HEK293T (cell line): ENCODE data around the gene ATP2C1.

Source experiments
- CTCF ChIA-PET: fragments of 350-600 bp; formaldehyde crosslinking; extraction: SDS; loops from one replicate; lab custom pipeline; 2021; ENCODE audit warnings: antibody characterized with exemption, inconsistent platforms; lab: Yijun Ruan, JAX
- POLR2A ChIA-PET: fragments of 350-600 bp; formaldehyde crosslinking; extraction: SDS; loops from one replicate; lab custom pipeline; 2020; ENCODE audit warnings: antibody characterized with exemption, inconsistent platforms; lab: Yijun Ruan, JAX
- DNase-seq: peaks from one replicate; pipeline ENCODE4 v3.0.0; 2012; ENCODE audit warnings: mixed read lengths; ENCODE audit errors: extremely low spot score
- ARNT ChIP-seq: fragments of 450-650 bp; IDR thresholded peaks from 2 replicates; pipeline ENCODE4 v1.6.1; 2017; ENCODE audit warnings: mild to moderate bottlenecking
- BHLHE40 ChIP-seq: fragments of 450-650 bp; IDR thresholded peaks from 2 replicates; pipeline ENCODE4 v1.6.1; 2016; ENCODE audit warnings: mild to moderate bottlenecking, moderate library complexity, borderline replicate concordance
- CTBP1 ChIP-seq: fragments of 450-650 bp; IDR thresholded peaks from 2 replicates; pipeline ENCODE4 v1.6.1; 2016; ENCODE audit warnings: borderline replicate concordance
- ELF4 ChIP-seq: fragments of 450-650 bp; IDR thresholded peaks from 2 replicates; pipeline ENCODE4 v1.6.1; 2017; ENCODE audit warnings: antibody characterized with exemption
- FOXA1 ChIP-seq: fragments of 450-650 bp; IDR thresholded peaks from 2 replicates; pipeline ENCODE4 v1.6.1; 2016; ENCODE audit warnings: mild to moderate bottlenecking
- FOXK2 ChIP-seq: fragments of 450-650 bp; IDR thresholded peaks from 2 replicates; pipeline ENCODE4 v1.6.1; 2016; ENCODE audit warnings: mild to moderate bottlenecking
- FOXM1 ChIP-seq: fragments of 450-650 bp; IDR thresholded peaks from 2 replicates; pipeline ENCODE4 v1.6.1; 2017; ENCODE audit warnings: mild to moderate bottlenecking, borderline replicate concordance
- HDGF ChIP-seq: fragments of 450-650 bp; IDR thresholded peaks from 2 replicates; pipeline ENCODE4 v1.6.1; 2017; ENCODE audit warnings: antibody characterized with exemption, borderline replicate concordance
- L3MBTL2 ChIP-seq: fragments of 450-650 bp; conservative IDR thresholded peaks from 2 replicates; pipeline ENCODE4 v1.6.1; 2016; ENCODE audit warnings: mild to moderate bottlenecking
- LEF1 ChIP-seq: fragments of 450-650 bp; IDR thresholded peaks from 2 replicates; pipeline ENCODE4 v1.6.1; 2017; ENCODE audit warnings: mild to moderate bottlenecking, borderline replicate concordance
- NFRKB ChIP-seq: fragments of 450-650 bp; IDR thresholded peaks from 2 replicates; pipeline ENCODE4 v1.6.1; 2016; ENCODE audit warnings: mild to moderate bottlenecking, moderate library complexity
- SP1 ChIP-seq: fragments of 450-650 bp; IDR thresholded peaks from 2 replicates; pipeline ENCODE4 v1.6.1; 2017
- SUZ12 ChIP-seq: fragments of 450-650 bp; IDR thresholded peaks from 2 replicates; pipeline ENCODE4 v1.6.1; 2016; ENCODE audit warnings: mild to moderate bottlenecking
- TARDBP ChIP-seq: fragments of 450-650 bp; IDR thresholded peaks from 2 replicates; pipeline ENCODE4 v1.6.1; 2016
- ZNF384 ChIP-seq: fragments of 450-650 bp; IDR thresholded peaks from 2 replicates; pipeline ENCODE4 v1.6.1; 2016
- TF ChIP-seq, protein P1 (sequence below): fragments of 450-650 bp; IDR thresholded peaks from 2 replicates; pipeline ENCODE4 v1.6.1; 2016

Gene ATP2C1

DNA sequence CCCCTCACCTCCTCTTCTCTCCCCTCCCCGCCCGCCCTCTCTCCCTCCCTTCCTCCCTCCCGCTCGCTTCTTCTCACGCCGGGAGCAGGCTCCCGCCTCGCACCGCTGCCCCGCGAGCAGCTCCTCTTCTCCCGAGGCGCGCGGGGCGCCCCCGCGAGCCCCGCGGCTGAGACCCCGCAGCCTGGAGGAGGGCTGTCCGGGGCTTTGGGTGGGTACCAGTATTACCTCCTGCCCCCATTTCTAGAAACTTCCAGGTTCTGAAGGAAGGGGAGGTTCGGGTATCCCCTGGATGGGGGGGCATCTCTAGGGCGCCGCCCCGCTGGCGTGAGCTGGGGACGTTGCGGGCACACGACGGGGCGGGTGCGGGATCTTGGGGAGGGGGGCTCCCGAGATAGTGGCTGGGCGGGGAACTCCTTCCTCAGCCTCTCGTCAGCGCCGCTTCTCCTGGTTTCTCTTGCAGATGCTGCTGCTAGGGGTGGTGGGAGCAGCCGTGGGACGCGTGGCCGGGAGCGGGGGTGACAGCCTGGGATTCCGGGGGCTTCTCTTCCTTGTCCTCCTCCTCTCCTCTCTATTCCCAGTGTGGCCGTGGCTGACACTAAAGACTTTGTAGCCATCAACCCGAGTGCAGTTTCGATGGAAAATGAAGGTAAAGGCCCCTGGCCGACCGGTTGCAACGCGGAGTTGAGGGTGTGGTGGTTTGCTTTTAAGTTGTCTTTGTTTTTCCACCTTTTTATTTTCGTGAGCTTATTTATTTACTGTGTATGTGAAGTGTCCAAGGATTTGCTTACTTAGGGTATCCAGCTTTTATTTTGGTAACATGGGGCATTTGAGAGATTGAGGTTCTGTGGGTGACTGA, 474 bp downstream of the ATP2C1 start:
- CTCF ChIA-PET: interaction anchor here (0.9 to 1.3 kb wide), 4 partner anchors 22 to 137 kb away, joined by 3 to 14 read pairs (median 5); no protein-coding TSS in a partner anchor
- POLR2A ChIA-PET: interaction anchor here (0.7 to 2.8 kb wide), 26 partner anchors 21 to 487 kb away, joined by 3 to 27 read pairs (median 4); partner anchors contain the start of genes ASTE1, NEK11 and PIK3R4
- TF ChIP-seq L3MBTL2: peak; percentile 86
- no peak for TF ChIP-seq ARNT
- DNase-seq: peak; percentile 29

DNA sequence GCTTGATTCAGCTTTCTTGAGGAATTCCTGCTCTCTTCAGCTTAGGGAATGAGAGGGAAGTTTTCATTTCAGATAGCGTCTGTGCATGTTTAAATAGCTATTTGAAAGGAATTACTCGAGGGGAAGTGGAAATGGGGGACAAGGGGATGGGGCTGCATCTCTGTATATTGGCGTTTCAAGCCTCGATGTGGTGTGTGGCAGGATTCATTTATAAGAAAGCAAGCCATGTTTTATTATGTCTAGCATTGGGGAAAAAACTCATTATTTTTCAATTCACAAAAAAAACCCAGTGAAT, 1.0 kb downstream of the ATP2C1 start:
- no peak for DNase-seq
- ChIA-PET POLR2A (interaction anchor here (0.8 to 2.8 kb wide), 4 partner anchors 119 to 147 kb away, joined by 3 to 27 read pairs (median 16); partner anchors contain the start of gene PIK3R4), CTCF (interaction anchor here (1.0 kb wide), 1 partner anchor 136 kb away, joined by 3 read pairs; no protein-coding TSS in a partner anchor)
- TF ChIP-seq ARNT: no peak

DNA sequence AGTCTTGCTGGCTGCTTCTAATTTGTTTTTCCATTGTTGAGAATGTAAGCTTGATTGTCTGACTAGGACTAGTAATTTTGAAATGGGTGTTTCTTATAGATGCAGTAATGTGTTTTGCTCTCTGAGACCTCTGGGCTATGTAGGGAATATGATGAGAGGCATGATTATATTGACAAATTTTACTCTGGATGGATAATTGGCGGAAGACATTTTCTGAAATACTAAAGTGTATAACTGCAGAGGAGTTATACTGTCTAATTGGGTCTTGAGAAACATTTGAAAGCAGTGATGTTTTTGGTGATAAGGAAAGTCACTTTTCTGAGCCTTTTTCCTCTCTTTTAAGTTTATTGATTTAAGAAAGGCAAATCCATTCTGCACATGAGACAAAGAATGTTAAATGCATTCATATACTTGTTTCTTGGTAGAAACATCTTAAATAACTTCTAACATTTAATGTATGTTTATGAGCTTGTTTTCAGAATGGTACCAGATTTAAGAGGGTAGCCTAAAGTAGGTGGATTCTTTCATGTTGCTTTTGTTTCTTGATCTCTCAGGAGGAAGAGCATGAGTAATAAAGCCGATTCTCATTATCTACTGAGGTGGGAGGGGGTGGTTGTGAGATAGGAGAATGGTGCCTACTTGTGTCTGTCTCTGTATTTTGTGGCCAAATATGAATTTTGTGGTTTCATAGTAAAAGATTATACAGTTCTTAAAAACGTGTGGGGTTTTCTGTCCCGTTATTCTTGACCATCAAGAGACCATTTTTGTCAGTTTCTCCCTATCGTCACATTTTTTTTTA, 2.0 kb downstream of the ATP2C1 start:
- no peak for TF ChIP-seq SP1
- TF ChIP-seq ELF4: no peak
- TF ChIP-seq SUZ12: no peak
- no peak for TF ChIP-seq HDGF
- no peak for TF ChIP-seq ZNF384
- TF ChIP-seq FOXK2: no peak
- no peak for TF ChIP-seq L3MBTL2
- no peak for TF ChIP-seq NFRKB
- TF ChIP-seq FOXA1: no peak
- no peak for TF ChIP-seq FOXM1
- TF ChIP-seq LEF1: no peak
- no peak for TF ChIP-seq ARNT
- TF ChIP-seq CTBP1: no peak
- no peak for TF ChIP-seq TARDBP
- TF ChIP-seq, protein P1, sequence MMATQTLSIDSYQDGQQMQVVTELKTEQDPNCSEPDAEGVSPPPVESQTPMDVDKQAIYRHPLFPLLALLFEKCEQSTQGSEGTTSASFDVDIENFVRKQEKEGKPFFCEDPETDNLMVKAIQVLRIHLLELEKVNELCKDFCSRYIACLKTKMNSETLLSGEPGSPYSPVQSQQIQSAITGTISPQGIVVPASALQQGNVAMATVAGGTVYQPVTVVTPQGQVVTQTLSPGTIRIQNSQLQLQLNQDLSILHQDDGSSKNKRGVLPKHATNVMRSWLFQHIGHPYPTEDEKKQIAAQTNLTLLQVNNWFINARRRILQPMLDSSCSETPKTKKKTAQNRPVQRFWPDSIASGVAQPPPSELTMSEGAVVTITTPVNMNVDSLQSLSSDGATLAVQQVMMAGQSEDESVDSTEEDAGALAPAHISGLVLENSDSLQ: no peak
- TF ChIP-seq BHLHE40: no peak
- ChIA-PET POLR2A (no interaction called here), CTCF (interaction anchor here (0.7 kb wide), 1 partner anchor 144 kb away, joined by 3 read pairs; no protein-coding TSS in a partner anchor)
- DNase-seq: no peak

DNA sequence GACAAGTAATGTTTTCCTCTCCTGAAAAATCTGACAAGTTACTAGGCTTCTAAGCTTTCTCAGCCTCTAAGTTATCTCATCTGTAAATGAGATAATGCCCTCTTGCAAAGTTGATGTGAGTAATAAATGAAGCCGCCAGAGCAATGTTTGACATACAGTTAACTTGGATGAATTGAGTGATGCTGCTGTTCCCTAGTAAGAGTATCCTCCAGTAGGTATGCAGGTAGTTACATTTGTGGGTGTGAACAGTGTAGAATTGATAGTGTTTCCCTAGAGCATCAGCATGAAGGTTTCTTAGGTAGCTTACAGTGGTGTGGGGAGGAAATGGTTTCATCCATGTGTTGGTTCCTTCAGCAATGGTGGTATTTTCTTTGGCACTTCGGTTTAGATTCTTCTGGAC, 3.4 kb downstream of the ATP2C1 start:
- no peak for DNase-seq
- ChIA-PET POLR2A (interaction anchor here (0.8 kb wide), 1 partner anchor 149 kb away, joined by 5 read pairs; no protein-coding TSS in a partner anchor), CTCF (no interaction called here)
- no peak for TF ChIP-seq FOXA1
- TF ChIP-seq, protein P1: 0 out of 2 replicates have a peak, but pooled peaks have one; percentile 8

DNA sequence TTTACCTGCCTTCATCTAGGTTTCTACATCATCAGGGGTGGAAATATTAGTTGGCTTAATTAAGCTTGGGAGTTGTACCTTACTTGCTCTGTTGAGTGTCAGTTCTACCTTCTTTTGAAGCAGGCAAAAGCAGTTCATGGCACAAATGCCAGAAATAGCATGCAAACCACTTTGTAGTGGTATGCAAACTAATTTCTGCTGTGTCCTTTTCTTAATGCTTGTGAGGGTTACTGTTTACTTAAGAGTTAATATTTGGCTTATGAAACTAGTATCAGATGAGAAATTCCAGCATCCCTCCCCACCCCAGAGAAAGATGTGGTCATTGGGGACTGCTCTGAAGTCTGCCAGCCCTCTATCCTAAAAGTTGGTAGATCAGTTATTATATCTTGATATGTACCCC, 7.1 kb downstream of the ATP2C1 start:
- ChIA-PET POLR2A (no interaction called here), CTCF (no interaction called here)
- TF ChIP-seq SP1 (no peak), FOXK2 (no peak), CTBP1 (no peak), LEF1 (no peak), TARDBP (no peak)
- TF ChIP-seq, protein P1: no peak
- DNase-seq: no peak

DNA sequence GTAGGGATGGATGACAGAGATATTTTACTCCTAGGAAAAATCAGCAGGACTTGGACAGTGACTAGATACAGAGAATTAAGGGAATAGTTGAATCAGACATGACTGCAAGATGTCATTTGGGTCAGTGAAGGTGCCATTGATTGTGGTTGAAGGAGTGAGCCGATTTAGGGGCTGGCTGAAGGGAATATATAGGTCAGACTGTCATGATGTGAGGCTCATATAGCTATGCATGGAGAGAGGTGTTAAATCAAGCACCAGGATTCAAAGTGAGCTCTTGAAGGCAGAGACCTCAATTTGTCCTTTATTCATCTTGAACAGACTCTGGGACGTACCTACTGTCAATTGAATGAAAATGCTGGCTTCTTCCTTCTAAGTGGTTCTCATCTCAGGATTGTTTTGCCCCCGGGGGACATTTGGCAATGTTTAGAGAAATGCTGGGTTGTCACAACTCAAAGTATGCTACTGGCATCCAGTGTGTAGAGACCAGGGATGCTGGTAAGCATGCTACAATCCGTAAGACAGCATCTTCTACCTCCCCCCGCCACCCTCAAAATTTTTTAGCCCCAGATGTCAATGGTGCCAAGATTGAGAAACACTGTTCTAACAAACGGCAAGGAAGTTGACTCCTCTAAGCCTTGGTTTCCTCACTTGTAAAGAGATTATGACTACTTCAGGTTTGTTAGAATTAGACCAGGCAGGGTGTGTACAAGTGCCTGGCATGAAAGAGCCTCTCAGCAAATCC, 7.8 kb downstream of the ATP2C1 start:
- DNase-seq: no peak
- POLR2A ChIA-PET: no interaction called here
- TF ChIP-seq LEF1 (no peak), NFRKB (no peak), SP1 (no peak), CTBP1 (no peak), FOXM1 (no peak), FOXK2 (no peak), ELF4 (no peak), HDGF (no peak), FOXA1 (no peak), ARNT (no peak), BHLHE40 (no peak), SUZ12 (no peak), L3MBTL2 (no peak), TARDBP (no peak)
- TF ChIP-seq, protein P1: no peak
- CTCF ChIA-PET: no interaction called here
